ENCODE data around the gene SYNE1.

Gene SYNE1

DNA sequence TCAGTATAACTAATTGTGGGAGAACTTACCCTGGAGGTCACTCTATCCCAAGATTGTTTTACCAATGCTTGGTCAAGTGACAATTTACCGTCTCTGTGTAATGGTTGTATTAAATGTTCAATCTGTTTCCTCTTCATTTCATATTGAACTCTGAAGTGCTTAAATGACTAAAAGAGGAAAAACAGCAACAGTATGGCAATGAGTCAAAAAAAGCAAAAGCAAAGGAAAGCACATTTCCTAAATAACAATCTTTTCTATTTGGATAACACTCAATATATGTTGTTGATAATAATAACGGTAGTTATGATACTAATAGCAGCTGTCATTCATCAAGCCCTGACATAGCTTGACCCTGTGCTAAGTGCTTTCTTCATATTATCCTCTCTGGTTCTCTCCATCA is 152.4 kb downstream of the SYNE1 start:
- Histone ChIP-seq H3K27ac (no peak overlapping the region), H3K36me3 (peaks cover 86% of the 10 kb centered on the region), H3K27me3 (no peaks in the 10 kb centered on the region), H3K4me3 (ENCODE audit: low read depth in 1 of 2, low read length in 1 of 2) (no peak overlapping the region), H3K4me1 (ENCODE audit: control insufficient read depth in 1 of 2, insufficient read depth in 1 of 2, low read depth in 1 of 2, low read length in 1 of 2) (no peaks in the 10 kb centered on the region), H3K9me3 (no peaks in the 10 kb centered on the region)
- TF ChIP-seq, protein P1, sequence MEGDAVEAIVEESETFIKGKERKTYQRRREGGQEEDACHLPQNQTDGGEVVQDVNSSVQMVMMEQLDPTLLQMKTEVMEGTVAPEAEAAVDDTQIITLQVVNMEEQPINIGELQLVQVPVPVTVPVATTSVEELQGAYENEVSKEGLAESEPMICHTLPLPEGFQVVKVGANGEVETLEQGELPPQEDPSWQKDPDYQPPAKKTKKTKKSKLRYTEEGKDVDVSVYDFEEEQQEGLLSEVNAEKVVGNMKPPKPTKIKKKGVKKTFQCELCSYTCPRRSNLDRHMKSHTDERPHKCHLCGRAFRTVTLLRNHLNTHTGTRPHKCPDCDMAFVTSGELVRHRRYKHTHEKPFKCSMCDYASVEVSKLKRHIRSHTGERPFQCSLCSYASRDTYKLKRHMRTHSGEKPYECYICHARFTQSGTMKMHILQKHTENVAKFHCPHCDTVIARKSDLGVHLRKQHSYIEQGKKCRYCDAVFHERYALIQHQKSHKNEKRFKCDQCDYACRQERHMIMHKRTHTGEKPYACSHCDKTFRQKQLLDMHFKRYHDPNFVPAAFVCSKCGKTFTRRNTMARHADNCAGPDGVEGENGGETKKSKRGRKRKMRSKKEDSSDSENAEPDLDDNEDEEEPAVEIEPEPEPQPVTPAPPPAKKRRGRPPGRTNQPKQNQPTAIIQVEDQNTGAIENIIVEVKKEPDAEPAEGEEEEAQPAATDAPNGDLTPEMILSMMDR (IDR thresholded peaks at IDR 0.05): no peak

DNA sequence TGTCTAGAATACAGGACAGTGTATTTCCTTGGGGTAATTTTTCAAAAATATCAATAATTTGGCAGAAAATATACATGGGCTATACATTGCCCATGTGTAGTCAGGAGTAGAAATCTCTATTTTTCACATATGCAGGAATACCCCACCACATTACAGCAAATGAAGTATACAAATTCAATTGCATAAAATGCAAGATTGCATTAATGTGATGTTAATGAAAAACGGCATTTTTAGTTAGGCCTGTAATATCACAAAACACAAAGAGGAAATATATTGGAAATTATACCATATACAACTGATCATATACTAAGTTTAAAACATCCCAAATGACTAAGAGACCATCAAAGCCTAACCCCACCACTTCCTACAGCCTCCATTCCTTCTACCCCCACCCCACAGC is 154.9 kb downstream of the SYNE1 start:
- no peak overlapping the region for H3K4me3 ChIP-seq (ENCODE audit: low read depth in 1 of 2, low read length in 1 of 2)
- no peak overlapping the region for H3K27ac ChIP-seq
- peaks cover 82% of the 10 kb centered on the region for H3K36me3 ChIP-seq
- no peaks in the 10 kb centered on the region for H3K4me1 ChIP-seq (ENCODE audit: control insufficient read depth in 1 of 2, insufficient read depth in 1 of 2, low read depth in 1 of 2, low read length in 1 of 2)
- TF ChIP-seq, protein P1 (IDR thresholded peaks at IDR 0.05): no peak
- no peaks in the 10 kb centered on the region for H3K9me3 ChIP-seq
- H3K27me3 ChIP-seq: no peaks in the 10 kb centered on the region

DNA sequence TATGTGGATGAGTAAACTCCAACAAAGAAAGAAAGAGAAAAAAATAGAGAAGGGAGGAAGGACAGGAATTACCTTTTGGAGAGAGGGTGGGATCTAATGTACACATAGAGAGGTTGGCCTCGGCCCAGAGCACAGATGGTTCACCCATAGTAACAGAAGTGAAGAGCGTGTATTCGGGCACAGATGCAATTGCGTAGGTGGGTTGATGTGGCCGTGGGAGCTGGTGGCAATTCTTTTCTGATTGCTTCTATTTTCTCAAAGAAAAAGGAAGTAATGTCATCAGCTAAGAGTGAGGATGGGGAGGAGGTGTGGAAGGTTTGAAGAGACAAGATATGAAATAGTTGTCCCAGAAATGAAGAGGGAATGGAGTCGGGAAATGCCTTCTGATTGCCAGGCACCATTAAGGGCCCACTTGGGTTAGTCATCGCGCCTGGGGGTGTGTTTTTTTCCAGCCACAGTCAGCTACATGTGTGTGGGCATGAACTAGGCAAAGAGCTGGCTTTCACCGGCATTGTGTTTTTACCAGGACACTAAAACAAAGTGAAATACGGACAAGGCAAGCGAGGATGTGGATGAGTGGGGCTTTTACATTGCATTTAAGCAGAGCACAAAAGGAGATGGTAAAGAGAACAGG is 158.7 kb downstream of the SYNE1 start:
- Histone ChIP-seq H3K9me3 (no peaks in the 10 kb centered on the region), H3K4me3 (ENCODE audit: low read depth in 1 of 2, low read length in 1 of 2) (no peak overlapping the region), H3K36me3 (peaks cover 77% of the 10 kb centered on the region), H3K27ac (no peak overlapping the region), H3K4me1 (ENCODE audit: control insufficient read depth in 1 of 2, insufficient read depth in 1 of 2, low read depth in 1 of 2, low read length in 1 of 2) (no peaks in the 10 kb centered on the region), H3K27me3 (no peaks in the 10 kb centered on the region)
- TF ChIP-seq, protein P1 (IDR thresholded peaks at IDR 0.05): no peak

DNA sequence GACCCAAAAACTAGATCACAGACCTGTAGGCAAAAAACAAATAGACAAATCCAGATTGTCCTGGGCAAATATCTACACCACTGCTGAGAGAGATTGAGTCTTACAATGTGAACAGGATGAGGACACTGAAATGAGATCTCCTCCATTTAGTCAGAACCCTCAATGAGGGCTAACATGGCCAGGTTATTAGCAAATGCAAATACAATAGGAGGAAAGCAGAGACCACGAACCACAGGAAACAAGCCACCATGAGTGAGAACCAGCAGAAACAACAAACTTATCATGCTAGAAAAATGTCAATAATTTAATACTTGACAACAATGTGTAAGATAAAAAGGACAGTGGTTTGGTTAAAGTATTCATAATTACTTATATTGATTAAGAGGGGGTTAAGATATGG is 162.8 kb downstream of the SYNE1 start:
- Histone ChIP-seq H3K4me3 (ENCODE audit: low read depth in 1 of 2, low read length in 1 of 2) (no peak overlapping the region), H3K27ac (no peak overlapping the region), H3K4me1 (ENCODE audit: control insufficient read depth in 1 of 2, insufficient read depth in 1 of 2, low read depth in 1 of 2, low read length in 1 of 2) (no peaks in the 10 kb centered on the region), H3K36me3 (peaks cover 80% of the 10 kb centered on the region), H3K27me3 (no peaks in the 10 kb centered on the region), H3K9me3 (no peaks in the 10 kb centered on the region)
- TF ChIP-seq, protein P1 (IDR thresholded peaks at IDR 0.05): no peak

DNA sequence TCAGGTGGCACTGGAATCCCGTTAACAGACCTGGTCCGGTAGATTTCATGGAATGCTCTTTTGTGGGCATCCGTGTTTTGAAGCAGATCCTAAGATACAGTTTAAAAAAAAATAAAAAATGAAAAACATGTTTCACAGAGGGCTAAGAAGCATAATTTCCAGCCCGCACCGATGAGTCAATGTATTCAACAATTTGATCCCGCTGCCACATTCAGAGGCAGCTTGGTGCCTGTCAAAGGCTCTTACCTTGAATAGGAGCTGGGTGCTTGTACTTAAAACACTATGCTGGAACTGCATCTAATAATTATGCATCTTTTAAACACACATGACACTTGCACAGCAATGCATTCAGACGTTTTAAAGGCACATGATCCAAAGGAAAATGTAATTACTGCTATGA is 164.8 kb downstream of the SYNE1 start:
- Histone ChIP-seq H3K4me1 (ENCODE audit: control insufficient read depth in 1 of 2, insufficient read depth in 1 of 2, low read depth in 1 of 2, low read length in 1 of 2) (no peaks in the 10 kb centered on the region), H3K27ac (no peak overlapping the region), H3K36me3 (peaks cover 83% of the 10 kb centered on the region), H3K9me3 (no peaks in the 10 kb centered on the region), H3K4me3 (ENCODE audit: low read depth in 1 of 2, low read length in 1 of 2) (no peak overlapping the region), H3K27me3 (no peaks in the 10 kb centered on the region)
- TF ChIP-seq, protein P1 (IDR thresholded peaks at IDR 0.05): no peak

Data from neutrophil (primary cell).